Measurements from ENCODE around the gene FYN.
"Not testable (repeated sequence)": the region's sequence is repeated elsewhere in the genome, so short reads cannot be mapped to it uniquely, and the experiment has no call there.

DNA sequence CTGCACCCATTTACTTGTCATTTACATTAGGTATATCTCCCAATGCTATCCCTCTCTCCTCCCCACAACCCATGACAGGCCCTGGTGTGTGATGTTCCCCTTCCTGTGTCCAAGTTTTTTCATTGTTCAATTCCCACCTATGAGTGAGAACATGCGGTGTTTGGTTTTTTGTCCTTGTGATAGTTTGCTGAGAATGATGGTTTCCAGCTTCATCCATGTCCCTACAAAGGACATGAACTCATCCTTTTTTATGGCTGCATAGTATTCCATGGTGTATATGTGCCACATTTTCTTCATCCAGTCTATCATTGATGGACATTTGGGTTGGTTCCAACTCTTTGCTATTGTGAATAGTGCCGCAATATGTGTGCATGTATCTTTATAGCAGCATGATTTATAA, 87.1 kb downstream of the FYN start:
- TF ChIP-seq CTCF (IDR thresholded peaks at IDR 0.05 in 2 of 3, conservative IDR thresholded peaks at IDR 0.05 in 1 of 3; ENCODE audit: borderline replicate concordance in 1 of 3, insufficient read depth in 1 of 3, low read depth in 2 of 3, low read length in 2 of 3); POLR2AphosphoS5 (IDR thresholded peaks at IDR 0.05; ENCODE audit: low read depth, low read length); POLR2A (IDR thresholded peaks at IDR 0.05; ENCODE audit: borderline replicate concordance, extremely low read depth, insufficient read depth, insufficient read length); TCF7L2 (IDR thresholded peaks at IDR 0.05; ENCODE audit: borderline replicate concordance, extremely low read depth, insufficient read depth, insufficient read length); EZH2 (IDR thresholded peaks at IDR 0.05); YY1 (IDR thresholded peaks at IDR 0.05; ENCODE audit: extremely low read depth, insufficient replicate concordance, low read depth, low read length): not testable (repeated sequence)
